ENCODE measurements around the gene GPC6.
A peak's percentile ranks its signal among the peaks of the same experiment; 100 is the strongest.

Gene GPC6

GRCh38 chr13:94218951-94219350 is 992.3 kb downstream of the GPC6 start:
- H3K4me3 ChIP-seq (ENCODE audit: low read depth, low read length) = no peak overlapping the region
- in situ Hi-C loops (cut with HindIII; ENCODE audit: low sequenced_read_pairs) = no loop called here
- TF ChIP-seq, protein P1, sequence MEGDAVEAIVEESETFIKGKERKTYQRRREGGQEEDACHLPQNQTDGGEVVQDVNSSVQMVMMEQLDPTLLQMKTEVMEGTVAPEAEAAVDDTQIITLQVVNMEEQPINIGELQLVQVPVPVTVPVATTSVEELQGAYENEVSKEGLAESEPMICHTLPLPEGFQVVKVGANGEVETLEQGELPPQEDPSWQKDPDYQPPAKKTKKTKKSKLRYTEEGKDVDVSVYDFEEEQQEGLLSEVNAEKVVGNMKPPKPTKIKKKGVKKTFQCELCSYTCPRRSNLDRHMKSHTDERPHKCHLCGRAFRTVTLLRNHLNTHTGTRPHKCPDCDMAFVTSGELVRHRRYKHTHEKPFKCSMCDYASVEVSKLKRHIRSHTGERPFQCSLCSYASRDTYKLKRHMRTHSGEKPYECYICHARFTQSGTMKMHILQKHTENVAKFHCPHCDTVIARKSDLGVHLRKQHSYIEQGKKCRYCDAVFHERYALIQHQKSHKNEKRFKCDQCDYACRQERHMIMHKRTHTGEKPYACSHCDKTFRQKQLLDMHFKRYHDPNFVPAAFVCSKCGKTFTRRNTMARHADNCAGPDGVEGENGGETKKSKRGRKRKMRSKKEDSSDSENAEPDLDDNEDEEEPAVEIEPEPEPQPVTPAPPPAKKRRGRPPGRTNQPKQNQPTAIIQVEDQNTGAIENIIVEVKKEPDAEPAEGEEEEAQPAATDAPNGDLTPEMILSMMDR (IDR thresholded peaks at IDR 0.05; ENCODE audit: low read depth, low read length) = no peak
- no peak for DNase-seq (ENCODE audit: low read depth, low spot score)

GRCh38 chr13:94224670-94225069 is 998.1 kb downstream of the GPC6 start:
- no peak overlapping the region for H3K4me3 ChIP-seq (ENCODE audit: low read depth, low read length)
- DNase-seq (ENCODE audit: low read depth, low spot score) = no peak
- TF ChIP-seq, protein P1 (IDR thresholded peaks at IDR 0.05; ENCODE audit: low read depth, low read length) = no peak
- in situ Hi-C loops (cut with HindIII; ENCODE audit: low sequenced_read_pairs) = no loop called here

- H3K4me3 ChIP-seq (ENCODE audit: low read depth, low read length) = no peak overlapping the region
- TF ChIP-seq, protein P1 (IDR thresholded peaks at IDR 0.05; ENCODE audit: low read depth, low read length) = no peak
- DNase-seq (ENCODE audit: low read depth, low spot score) = no peak
- in situ Hi-C loops (cut with HindIII; ENCODE audit: low sequenced_read_pairs) = no loop called here
Measured at GRCh38 chr13:94227255-94227879, 1000.8 kb downstream of the GPC6 start.

GRCh38 chr13:94228763-94229162 is 1002.2 kb downstream of the GPC6 start:
- peak; percentile 14 for DNase-seq (ENCODE audit: low read depth, low spot score)
- in situ Hi-C loops (cut with HindIII; ENCODE audit: low sequenced_read_pairs) = no loop called here

GRCh38 chr13:94232161-94232950 is 1005.7 kb downstream of the GPC6 start:
- no peak for DNase-seq (ENCODE audit: low read depth, low spot score)
- H3K4me3 ChIP-seq (ENCODE audit: low read depth, low read length) = no peak overlapping the region
- TF ChIP-seq, protein P1 (IDR thresholded peaks at IDR 0.05; ENCODE audit: low read depth, low read length) = no peak
- in situ Hi-C loops (cut with HindIII; ENCODE audit: low sequenced_read_pairs) = no loop called here

More at GRCh38 chr13:94228763-94229162, 1002.2 kb downstream of the GPC6 start:
- TF ChIP-seq, protein P1 (IDR thresholded peaks at IDR 0.05; ENCODE audit: low read depth, low read length) = no peak
- no peak overlapping the region for H3K4me3 ChIP-seq (ENCODE audit: low read depth, low read length)

GRCh38 chr13:94232956-94233355 is 1006.3 kb downstream of the GPC6 start:
- in situ Hi-C loops (cut with HindIII; ENCODE audit: low sequenced_read_pairs) = no loop called here
- no peak for DNase-seq (ENCODE audit: low read depth, low spot score)
- TF ChIP-seq, protein P1 (IDR thresholded peaks at IDR 0.05; ENCODE audit: low read depth, low read length) = no peak
- no peak overlapping the region for H3K4me3 ChIP-seq (ENCODE audit: low read depth, low read length)
